ENCODE results near the gene PDCD10.

Gene PDCD10

GRCh38 chr3:167739190-167739810, 4.6 kb upstream of the PDCD10 start:
- no peak for DNase-seq (ENCODE audit: low read depth)
- H3K4me3 ChIP-seq (ENCODE audit: low read depth, low read length): no peak overlapping the region
- TF ChIP-seq MYC (IDR thresholded peaks at IDR 0.05; ENCODE audit: low read depth, low read length) (no peak), POLR2A (IDR thresholded peaks at IDR 0.05; ENCODE audit: extremely low read depth, insufficient read length) (no peak)
- TF ChIP-seq, protein P1, sequence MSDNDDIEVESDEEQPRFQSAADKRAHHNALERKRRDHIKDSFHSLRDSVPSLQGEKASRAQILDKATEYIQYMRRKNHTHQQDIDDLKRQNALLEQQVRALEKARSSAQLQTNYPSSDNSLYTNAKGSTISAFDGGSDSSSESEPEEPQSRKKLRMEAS (IDR thresholded peaks at IDR 0.05; ENCODE audit: low read depth, low read length): no peak
- TF ChIP-seq, protein P2, sequence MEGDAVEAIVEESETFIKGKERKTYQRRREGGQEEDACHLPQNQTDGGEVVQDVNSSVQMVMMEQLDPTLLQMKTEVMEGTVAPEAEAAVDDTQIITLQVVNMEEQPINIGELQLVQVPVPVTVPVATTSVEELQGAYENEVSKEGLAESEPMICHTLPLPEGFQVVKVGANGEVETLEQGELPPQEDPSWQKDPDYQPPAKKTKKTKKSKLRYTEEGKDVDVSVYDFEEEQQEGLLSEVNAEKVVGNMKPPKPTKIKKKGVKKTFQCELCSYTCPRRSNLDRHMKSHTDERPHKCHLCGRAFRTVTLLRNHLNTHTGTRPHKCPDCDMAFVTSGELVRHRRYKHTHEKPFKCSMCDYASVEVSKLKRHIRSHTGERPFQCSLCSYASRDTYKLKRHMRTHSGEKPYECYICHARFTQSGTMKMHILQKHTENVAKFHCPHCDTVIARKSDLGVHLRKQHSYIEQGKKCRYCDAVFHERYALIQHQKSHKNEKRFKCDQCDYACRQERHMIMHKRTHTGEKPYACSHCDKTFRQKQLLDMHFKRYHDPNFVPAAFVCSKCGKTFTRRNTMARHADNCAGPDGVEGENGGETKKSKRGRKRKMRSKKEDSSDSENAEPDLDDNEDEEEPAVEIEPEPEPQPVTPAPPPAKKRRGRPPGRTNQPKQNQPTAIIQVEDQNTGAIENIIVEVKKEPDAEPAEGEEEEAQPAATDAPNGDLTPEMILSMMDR (IDR thresholded peaks at IDR 0.05; ENCODE audit: low read depth, low read length): no peak

DNA sequence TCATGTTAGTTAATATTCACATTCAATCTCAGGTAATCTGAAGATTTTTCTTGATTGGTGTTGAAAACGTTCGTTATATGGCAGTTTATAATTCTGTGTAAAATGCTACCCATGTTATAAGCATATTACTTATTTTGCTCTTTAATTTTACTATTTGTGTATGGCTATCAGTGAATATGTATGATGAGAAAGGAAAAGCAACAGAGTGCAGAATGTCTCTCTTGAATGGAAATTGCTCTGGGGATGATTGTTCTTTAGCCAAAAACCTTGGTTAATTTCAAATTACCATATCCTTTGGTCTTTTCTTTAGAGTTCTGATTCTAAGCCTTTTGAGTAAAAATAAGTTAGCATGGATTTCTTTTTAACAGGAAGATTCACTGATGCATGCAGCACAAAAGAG, 3.3 kb upstream of the PDCD10 start:
- DNase-seq (ENCODE audit: low read depth): no peak
- TF ChIP-seq, protein P1 (IDR thresholded peaks at IDR 0.05; ENCODE audit: low read depth, low read length): no peak
- TF ChIP-seq POLR2A (IDR thresholded peaks at IDR 0.05; ENCODE audit: extremely low read depth, insufficient read length) (no peak), MYC (IDR thresholded peaks at IDR 0.05; ENCODE audit: low read depth, low read length) (no peak)
- TF ChIP-seq, protein P2 (IDR thresholded peaks at IDR 0.05; ENCODE audit: low read depth, low read length): no peak

GRCh38 chr3:167736997-167737396, 2.3 kb upstream of the PDCD10 start:
- no peak for DNase-seq (ENCODE audit: low read depth)
- TF ChIP-seq MYC (IDR thresholded peaks at IDR 0.05; ENCODE audit: low read depth, low read length): no peak
- TF ChIP-seq, protein P1 (IDR thresholded peaks at IDR 0.05; ENCODE audit: low read depth, low read length): no peak
- no peak for TF ChIP-seq POLR2A (IDR thresholded peaks at IDR 0.05; ENCODE audit: extremely low read depth, insufficient read length)
- TF ChIP-seq, protein P2 (IDR thresholded peaks at IDR 0.05; ENCODE audit: low read depth, low read length): no peak
- H3K4me3 ChIP-seq (ENCODE audit: low read depth, low read length): no peak overlapping the region

More for the DNA sequence above, 3.3 kb upstream of the PDCD10 start:
- H3K4me3 ChIP-seq (ENCODE audit: low read depth, low read length): no peak overlapping the region

- TF ChIP-seq, protein P1 (IDR thresholded peaks at IDR 0.05; ENCODE audit: low read depth, low read length): no peak
- TF ChIP-seq, protein P2 (IDR thresholded peaks at IDR 0.05; ENCODE audit: low read depth, low read length): no peak
- no peak for TF ChIP-seq POLR2A (IDR thresholded peaks at IDR 0.05; ENCODE audit: extremely low read depth, insufficient read length)
- H3K4me3 ChIP-seq (ENCODE audit: low read depth, low read length): peak overlapping the region; percentile 98
- no peak for DNase-seq (ENCODE audit: low read depth)
These were observed 1.6 kb upstream of the PDCD10 start for GRCh38 chr3:167736264-167736787.

DNA sequence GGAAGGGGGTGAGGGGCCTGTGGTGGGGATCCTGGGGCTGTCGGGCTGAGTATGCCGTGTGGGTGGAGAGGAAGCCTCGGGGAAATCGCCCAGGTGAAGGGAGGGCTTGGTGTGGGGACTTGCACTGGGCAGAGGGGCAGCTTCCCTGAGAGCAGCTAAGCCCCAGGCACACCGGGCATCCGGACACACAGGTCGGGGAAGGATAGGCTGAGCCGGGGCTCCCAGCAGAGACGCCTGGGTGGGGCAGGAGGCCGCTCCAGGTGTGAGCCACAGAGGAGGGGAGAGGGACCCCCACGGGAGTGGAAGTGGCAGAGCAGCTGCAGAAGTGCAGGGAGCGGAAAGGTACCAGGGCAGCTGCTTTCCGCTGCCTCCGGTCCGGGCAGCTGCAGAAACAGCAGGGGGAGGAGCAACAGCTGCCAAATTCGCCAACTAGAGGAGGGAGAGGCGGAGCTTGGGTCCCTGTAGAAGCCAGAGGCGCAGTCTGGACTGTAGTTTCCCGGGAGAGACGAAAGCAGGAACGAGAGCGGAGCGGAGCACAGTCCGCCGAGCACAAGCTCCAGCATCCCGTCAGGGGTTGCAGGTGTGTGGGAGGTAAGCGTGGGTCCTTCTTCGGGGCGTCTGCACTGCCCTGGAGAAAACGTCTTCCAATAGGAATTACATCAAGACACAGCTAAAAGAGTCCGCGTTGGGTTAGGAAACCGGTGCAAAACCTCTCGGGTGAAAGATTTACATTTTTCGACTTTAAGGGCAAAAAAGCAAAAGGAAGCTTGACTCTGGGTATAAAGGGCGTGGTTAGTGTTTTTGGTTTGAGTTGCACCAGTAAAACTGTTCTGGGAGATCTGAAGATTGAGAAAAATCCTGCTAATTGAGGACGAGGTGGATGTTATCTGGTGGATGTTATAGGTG, 794 bp upstream of the PDCD10 start, which contains the start of gene SERPINI1:
SERPINI1 (plus strand) TSS at position 489 of the 906 bp plus-strand sequence. CDS start 53,408 bp downstream, outside the sequence.
- TF ChIP-seq, protein P1 (IDR thresholded peaks at IDR 0.05; ENCODE audit: low read depth, low read length): no peak
- peak; percentile 55 for TF ChIP-seq POLR2A (IDR thresholded peaks at IDR 0.05; ENCODE audit: extremely low read depth, insufficient read length)
- DNase-seq (ENCODE audit: low read depth): peak; percentile 88
- peak within 1 kb of the TSS; percentile 98 for H3K4me3 ChIP-seq (ENCODE audit: low read depth, low read length)

Measured in NB4 (cell line).